ENCODE data around the gene RSPRY1.

GRCh38 chr16:57144027-57144426, 42.1 kb upstream of the RSPRY1 start:
- TF ChIP-seq EP300 (IDR thresholded peaks at IDR 0.05) = no peak
- TF ChIP-seq CTCF (IDR thresholded peaks at IDR 0.05) = no peak

Measured in tibial nerve (tissue), 4 donors.